Memory B cell (primary cell): Measurements from ENCODE around the gene PTPRN2.

Experiments used
- ATAC-seq: fragments of 150-1000 bp; cut with Tn5 transposase; 2 replicates; pipeline ENCODE4 v1.10.0; 2021; ENCODE audit warnings: low read depth, mild to moderate bottlenecking, moderate library complexity
- DNase-seq, 2 donors: peaks; one replicate each; pipeline ENCODE4 v3.0.0; 2022; ENCODE audit warnings: low spot score in 2 of 2
- H3K27ac Mint-ChIP-seq: one replicate; pipeline ENCODE4 v1.8.0; 2022; ENCODE audit warnings: mild to moderate bottlenecking, moderate library complexity, mixed read lengths
- H3K27me3 Mint-ChIP-seq: one replicate; pipeline ENCODE4 v1.8.0; 2022; ENCODE audit warnings: mixed read lengths
- H3K36me3 Mint-ChIP-seq: one replicate; pipeline ENCODE4 v1.8.0; 2022; ENCODE audit warnings: mild to moderate bottlenecking, mixed read lengths
- H3K4me1 Mint-ChIP-seq: one replicate; pipeline ENCODE4 v1.8.0; 2022; ENCODE audit warnings: mixed read lengths
- H3K4me3 Mint-ChIP-seq: one replicate; pipeline ENCODE4 v1.8.0; 2022; ENCODE audit warnings: mild to moderate bottlenecking, moderate library complexity, mixed read lengths
- H3K9me3 Mint-ChIP-seq: one replicate; pipeline ENCODE4 v1.8.0; 2022; ENCODE audit warnings: mixed read lengths

PTPRN2 gene

DNA sequence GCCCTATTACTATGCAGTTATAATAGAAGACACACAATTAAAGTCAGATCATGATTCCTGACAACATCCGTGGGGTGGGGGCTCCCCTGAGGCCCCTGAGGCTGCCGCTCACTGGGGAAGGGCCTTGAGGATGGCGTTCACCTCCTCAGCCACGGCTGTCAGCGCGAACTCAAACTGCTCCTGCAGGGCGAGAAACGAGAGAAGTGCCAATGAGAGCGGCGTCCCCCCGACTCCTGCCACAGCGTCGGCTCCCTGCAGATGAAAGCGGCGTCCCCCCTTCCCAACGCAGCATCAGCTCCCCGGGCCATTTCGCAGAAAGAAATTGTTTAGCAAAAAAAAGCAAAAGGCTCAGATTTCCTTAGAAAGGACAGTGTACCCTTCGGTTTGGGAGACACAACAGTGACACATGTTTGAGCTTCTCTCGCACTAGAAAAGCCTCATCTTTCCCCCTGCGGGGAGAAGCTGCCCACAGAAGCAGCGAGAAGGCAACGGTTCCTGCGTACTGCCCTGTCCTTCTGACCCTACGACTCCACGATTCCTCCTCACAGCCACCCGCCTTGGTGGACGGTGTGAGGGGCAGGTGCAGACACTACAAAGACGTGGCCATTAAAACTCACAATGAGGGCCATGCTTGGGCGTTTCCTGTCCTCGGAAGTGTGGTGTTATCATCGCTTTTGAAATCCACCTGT is 1046.9 kb downstream of the PTPRN2 start:
- no peak for DNase-seq
- Mint-ChIP-seq H3K27me3 (no peaks in the 10 kb centered on the region), H3K36me3 (peaks cover 20% of the 10 kb centered on the region), H3K4me1 (peaks cover 9% of the 10 kb centered on the region), H3K9me3 (peaks cover 5% of the 10 kb centered on the region), H3K27ac (no peak overlapping the region), H3K4me3 (no peak overlapping the region)
- no peak for ATAC-seq

DNA sequence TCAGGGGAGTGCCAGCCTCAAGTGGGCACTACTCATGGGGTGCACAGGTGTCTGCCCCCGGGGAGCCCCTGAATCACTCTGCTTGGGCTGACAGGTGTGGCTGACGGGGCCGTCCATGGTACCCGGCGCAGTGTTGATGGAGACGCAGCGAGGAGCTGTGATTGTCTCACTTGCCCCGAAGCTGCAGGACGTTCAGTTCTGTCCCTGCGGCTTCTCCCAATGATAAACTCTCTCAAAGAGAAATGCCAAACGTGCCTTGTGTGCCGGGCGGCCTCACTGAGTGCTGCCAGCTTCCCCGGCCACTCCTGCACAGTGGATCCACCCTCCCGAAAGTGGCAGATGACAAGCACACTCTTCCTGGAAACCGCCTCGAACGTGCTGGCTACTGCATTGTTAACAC is 1047.6 kb downstream of the PTPRN2 start:
- no peak overlapping the region for H3K4me3 Mint-ChIP-seq
- no peaks in the 10 kb centered on the region for H3K27me3 Mint-ChIP-seq
- no peak for ATAC-seq
- H3K9me3 Mint-ChIP-seq, result peaks cover 5% of the 10 kb centered on the region
- H3K36me3 Mint-ChIP-seq, result peaks cover 20% of the 10 kb centered on the region
- H3K4me1 Mint-ChIP-seq, result peaks cover 7% of the 10 kb centered on the region
- no peak overlapping the region for H3K27ac Mint-ChIP-seq
- DNase-seq, result no peak

DNA sequence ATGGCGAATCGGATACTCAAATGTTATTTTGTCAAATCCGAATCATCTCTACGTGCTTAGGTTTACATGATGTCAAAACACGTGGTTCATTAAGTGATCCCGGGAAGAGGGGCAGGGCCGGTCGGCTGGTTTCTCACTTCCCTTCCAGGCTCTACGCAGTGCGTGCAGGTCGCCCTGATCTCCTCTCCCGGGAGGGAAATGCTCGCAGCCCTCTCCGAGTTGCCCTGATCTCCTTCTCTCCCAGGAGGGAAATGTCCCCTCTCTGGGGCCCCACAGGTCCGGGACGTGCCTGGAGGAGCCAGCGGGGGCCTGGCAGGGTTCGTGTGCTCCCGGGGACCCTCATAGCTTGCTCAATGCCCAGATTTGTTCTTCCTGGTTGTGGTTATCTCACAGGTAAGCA is 1048.1 kb downstream of the PTPRN2 start:
- H3K36me3 Mint-ChIP-seq, result peaks cover 15% of the 10 kb centered on the region
- peaks cover 3% of the 10 kb centered on the region for H3K4me1 Mint-ChIP-seq
- DNase-seq (no peak), ATAC-seq (no peak)
- H3K9me3 Mint-ChIP-seq, result peaks cover 2% of the 10 kb centered on the region
- no peaks in the 10 kb centered on the region for H3K27me3 Mint-ChIP-seq
- no peak overlapping the region for H3K27ac Mint-ChIP-seq
- no peak overlapping the region for H3K4me3 Mint-ChIP-seq

DNA sequence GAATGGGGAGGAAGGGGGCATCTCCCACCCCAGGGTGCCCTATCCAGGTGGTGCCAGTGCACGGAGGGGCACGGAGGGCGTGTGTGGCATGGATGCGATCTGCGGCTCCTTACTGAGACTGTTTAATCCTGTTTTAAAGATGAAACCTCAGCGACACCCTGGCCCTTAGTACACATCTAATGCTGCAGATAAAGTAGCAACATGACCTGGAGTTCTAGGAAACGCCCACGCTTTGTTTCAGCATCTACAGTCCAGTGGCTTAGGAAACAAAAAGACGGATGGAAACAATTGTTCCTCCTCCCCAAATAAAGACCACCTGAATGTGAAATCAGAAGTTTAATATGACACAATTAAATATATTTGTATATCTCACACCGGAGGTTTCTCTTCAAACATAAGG is 1048.9 kb downstream of the PTPRN2 start:
- ATAC-seq (no peak), DNase-seq (no peak)
- Mint-ChIP-seq H3K36me3 (peaks cover 9% of the 10 kb centered on the region), H3K4me1 (no peaks in the 10 kb centered on the region), H3K27me3 (no peaks in the 10 kb centered on the region), H3K27ac (no peak overlapping the region), H3K9me3 (peaks cover 3% of the 10 kb centered on the region), H3K4me3 (no peak overlapping the region)

DNA sequence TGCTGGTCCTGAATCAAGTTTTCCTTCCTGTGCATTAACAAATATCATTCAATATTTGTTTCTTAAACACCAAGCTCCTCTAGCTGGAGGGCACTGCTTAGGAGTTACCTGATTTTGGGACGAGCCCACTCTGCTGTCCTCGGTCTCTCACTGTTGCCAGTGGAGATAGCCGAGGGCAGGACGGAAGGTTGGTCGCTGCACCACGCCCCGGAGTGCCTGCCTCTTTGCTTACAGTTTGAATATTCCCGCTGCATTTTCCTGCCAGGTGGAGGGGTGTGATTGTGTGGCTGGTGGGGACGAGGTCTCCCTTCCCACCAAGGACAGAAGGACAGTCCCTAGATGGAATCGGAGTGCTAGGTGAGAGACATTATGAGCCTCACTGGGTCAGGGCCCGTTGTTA is 1049.3 kb downstream of the PTPRN2 start:
- Mint-ChIP-seq H3K36me3 (peaks cover 10% of the 10 kb centered on the region), H3K27me3 (no peaks in the 10 kb centered on the region), H3K9me3 (peaks cover 5% of the 10 kb centered on the region), H3K4me1 (no peaks in the 10 kb centered on the region), H3K4me3 (no peak overlapping the region), H3K27ac (no peak overlapping the region)
- DNase-seq (no peak), ATAC-seq (no peak)

DNA sequence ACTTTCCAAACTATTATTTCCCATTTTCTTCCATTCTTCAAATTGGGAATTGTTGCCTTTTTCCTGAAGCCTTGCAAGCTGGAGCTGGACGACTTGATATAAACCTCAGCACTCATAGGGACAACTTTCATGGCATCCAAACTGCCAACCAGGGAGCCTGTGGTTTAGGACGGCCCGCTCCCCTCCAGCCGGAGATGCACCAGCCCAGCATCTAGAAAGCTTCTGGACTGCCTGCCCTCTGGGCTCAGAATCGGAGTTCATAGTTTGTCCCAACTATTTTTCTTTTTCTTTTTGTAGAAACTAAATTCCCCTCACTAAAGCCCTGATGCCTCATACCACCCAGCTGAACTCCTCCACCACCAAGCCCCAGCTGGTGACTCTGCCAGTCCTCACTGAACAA is 1050.6 kb downstream of the PTPRN2 start:
- Mint-ChIP-seq H3K27ac (no peak overlapping the region), H3K27me3 (no peaks in the 10 kb centered on the region), H3K4me3 (no peak overlapping the region), H3K36me3 (peaks cover 10% of the 10 kb centered on the region), H3K9me3 (peaks cover 12% of the 10 kb centered on the region), H3K4me1 (no peaks in the 10 kb centered on the region)
- DNase-seq, result no peak
- ATAC-seq, result no peak

DNA sequence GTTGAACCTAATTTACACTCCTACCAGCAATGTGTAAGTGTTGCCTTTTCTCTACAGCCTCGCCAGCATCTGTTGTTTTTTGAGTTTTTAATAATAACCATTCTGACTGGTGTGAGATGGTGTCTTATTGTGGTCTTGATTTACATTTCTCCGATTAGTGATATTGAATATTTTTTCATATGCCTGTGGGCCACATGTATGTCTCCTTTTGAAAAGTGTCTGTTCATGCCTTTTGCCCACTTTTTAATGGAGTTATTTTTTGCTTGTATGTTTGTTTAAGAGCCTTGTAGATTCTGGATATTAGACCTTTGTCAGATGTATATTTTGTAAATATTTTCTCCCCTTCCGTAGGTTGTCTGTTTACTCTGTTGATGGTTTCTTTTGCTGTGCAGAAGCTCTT is 1055.6 kb downstream of the PTPRN2 start:
- ATAC-seq (no peak), DNase-seq (no peak)
- Mint-ChIP-seq H3K4me3 (no peak overlapping the region), H3K27ac (no peak overlapping the region), H3K4me1 (no peaks in the 10 kb centered on the region), H3K27me3 (no peaks in the 10 kb centered on the region), H3K36me3 (peaks cover 2% of the 10 kb centered on the region), H3K9me3 (peaks cover 16% of the 10 kb centered on the region)

DNA sequence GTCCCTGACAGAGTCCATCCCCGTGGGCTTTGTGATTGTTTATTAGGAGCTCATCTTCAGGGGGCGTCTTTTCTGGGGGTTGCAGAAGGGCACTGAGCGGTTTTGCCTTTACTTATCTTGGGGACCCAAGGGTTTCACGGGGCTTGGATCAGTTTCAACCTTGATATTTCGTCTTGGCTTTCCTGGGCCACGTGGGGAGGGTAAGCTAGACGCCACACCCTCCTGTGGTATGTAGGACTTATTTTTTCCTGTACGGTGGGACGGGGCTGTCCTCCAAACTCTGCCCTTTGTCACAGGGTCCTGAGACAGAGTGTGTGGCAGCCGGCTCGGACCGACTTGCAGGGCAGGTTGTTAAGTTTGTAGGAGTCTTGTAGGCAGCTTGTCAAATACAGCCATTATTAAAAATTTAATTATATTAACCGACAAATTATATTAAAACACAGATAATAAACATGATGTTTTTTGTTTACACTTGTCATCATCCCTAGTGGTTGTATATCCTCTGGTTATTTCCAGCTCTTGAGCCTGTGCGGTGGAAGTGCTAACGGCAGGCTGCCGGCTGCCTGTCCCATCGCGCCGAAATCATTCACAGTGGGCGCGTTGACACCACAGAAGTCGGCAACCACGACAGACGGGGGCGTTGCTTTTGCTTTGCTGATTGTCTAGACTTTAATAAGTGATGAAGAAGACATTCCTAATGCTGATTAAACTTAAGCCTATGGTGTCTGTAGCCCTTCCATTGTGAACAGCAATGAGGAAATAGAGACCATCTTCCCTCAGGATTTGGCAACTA is 1057.7 kb downstream of the PTPRN2 start:
- Mint-ChIP-seq H3K27me3 (no peaks in the 10 kb centered on the region), H3K36me3 (peaks cover 2% of the 10 kb centered on the region), H3K4me1 (no peaks in the 10 kb centered on the region), H3K4me3 (no peak overlapping the region), H3K27ac (no peak overlapping the region), H3K9me3 (peaks cover 21% of the 10 kb centered on the region)
- ATAC-seq (no peak), DNase-seq (no peak)

DNA sequence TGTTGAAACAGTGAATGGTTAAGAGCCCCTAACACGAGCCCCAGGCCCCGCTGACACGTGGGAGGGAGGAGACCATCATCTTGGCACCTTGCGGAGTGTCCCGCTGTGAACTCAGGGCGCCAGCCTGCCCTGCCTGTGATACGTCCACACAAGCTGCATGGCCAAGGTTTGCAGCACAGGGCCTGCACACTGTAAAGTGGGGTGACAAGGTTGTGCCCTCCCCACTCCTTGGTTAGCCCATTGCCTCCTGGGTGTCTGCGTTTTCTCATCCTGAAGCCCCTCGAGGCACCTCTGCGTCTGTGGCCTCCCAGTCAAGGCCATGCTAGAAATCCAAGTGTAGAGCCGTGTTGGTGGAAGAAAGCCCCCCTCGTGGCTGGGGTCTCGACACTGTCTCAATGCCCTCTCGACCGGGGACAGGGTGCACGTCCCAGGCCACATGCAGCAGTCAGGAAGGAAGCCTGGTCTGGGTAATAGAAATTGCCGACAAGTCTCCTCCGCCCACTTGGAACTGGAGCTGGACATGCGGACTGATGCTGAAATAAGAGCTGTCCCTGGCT is 1058.8 kb downstream of the PTPRN2 start:
- peaks cover 2% of the 10 kb centered on the region for H3K36me3 Mint-ChIP-seq
- H3K4me3 Mint-ChIP-seq, result no peak overlapping the region
- H3K9me3 Mint-ChIP-seq, result peaks cover 21% of the 10 kb centered on the region
- ATAC-seq (no peak), DNase-seq (no peak)
- no peaks in the 10 kb centered on the region for H3K4me1 Mint-ChIP-seq
- H3K27me3 Mint-ChIP-seq, result no peaks in the 10 kb centered on the region
- no peak overlapping the region for H3K27ac Mint-ChIP-seq

DNA sequence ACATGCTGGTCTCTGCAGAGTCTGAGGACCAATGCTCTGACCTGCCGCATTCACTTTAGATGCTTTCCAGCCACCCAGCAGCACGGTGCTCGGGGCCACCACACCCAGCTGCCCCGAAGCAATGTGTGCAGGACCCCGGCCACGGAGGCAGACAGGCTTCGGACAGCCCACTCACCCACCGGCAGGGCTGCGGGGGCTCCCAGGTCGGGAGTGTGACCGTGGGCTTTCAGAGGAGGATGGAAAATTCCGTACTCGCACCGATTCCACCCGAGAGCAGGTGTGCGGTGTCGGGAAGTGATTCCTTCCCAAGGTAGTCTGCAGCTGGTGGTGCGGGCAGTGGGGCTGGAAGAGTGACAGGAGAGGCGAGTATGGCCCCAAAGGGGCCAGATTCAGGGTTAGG is 1059.9 kb downstream of the PTPRN2 start:
- Mint-ChIP-seq H3K27ac (no peak overlapping the region), H3K9me3 (peaks cover 16% of the 10 kb centered on the region), H3K27me3 (no peaks in the 10 kb centered on the region), H3K4me1 (no peaks in the 10 kb centered on the region), H3K4me3 (no peak overlapping the region), H3K36me3 (no peaks in the 10 kb centered on the region)
- no peak for DNase-seq
- no peak for ATAC-seq

DNA sequence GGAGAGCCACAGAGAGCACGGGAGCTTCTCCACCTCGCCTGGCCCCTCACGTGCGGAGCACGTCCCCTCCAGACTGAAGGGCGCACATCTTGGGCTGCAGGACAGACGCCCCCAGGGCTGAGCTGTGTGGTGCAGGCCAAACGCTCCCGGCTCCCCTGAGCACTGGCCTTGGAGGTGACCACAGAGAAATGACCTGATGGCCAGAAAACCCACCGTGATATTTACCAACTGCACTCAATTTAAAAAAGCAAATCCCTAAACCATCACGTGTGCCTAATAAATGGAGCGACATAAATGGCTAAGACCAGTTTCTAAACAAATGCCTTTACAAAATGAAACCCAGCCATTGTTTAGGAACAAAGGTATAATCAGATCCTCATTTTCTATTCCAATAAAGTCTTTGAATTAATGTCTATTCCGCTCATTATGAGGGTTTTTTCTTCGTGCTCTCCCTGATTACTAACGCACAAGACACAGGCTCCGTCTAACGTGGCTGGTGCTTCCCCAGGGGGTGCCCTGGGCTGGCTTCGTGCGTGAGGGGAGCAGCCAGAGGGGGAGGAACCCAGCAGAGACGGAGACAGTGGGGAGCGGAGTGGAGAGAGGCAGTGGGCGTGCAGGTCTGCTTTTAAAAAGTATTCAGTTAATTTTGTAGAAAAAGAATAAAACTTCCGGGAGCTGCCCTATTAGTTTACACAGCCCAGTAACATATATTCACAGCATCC is 1060.5 kb downstream of the PTPRN2 start:
- H3K36me3 Mint-ChIP-seq, result no peaks in the 10 kb centered on the region
- H3K27me3 Mint-ChIP-seq, result peaks cover 1% of the 10 kb centered on the region
- H3K9me3 Mint-ChIP-seq, result peaks cover 12% of the 10 kb centered on the region
- no peaks in the 10 kb centered on the region for H3K4me1 Mint-ChIP-seq
- ATAC-seq (no peak), DNase-seq (no peak)
- no peak overlapping the region for H3K4me3 Mint-ChIP-seq
- no peak overlapping the region for H3K27ac Mint-ChIP-seq

DNA sequence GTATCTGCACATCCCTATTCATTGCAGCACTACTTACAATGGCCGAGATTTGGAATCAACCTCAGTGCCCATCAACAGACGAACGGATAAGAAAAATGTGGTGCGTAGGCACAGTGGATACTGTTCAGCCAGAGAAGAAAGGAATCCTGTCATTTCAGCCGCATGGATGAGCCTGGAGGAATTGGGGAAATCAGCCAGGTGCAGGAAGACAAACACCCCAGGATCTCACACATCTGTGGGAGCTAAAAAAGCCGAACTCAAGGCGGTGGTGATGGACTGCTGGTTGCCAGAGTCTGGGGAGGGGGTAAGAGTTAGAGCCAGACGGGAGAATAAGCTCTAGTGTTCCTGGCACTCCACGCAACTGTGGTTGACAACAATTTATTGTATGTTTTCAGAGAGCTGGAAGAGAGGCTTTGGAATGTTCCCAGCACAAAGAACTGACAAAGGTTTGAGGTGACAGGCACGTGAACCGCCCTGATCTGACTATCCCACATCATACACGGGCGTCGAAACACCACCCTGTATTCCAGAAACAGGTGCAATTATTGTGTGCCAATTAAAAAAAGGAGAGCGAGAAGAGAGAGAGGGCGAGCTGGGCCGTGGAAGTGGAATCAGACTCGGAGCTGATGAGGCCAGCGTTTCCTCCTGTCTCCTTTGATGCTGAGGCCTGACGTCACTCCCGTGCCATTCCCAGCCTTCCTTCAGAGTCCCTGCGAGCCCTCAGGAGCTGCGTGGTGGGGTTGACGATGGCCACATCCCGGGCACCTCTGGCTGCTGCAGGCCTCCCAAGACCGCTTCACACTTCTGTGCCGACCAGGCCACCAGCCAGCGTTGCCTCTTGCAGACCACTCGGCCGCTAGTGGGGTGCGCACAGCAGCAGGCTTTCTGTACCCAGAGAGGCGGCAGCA is 1061.4 kb downstream of the PTPRN2 start:
- no peaks in the 10 kb centered on the region for H3K4me1 Mint-ChIP-seq
- ATAC-seq, result no peak
- no peak overlapping the region for H3K27ac Mint-ChIP-seq
- peaks cover 1% of the 10 kb centered on the region for H3K27me3 Mint-ChIP-seq
- H3K36me3 Mint-ChIP-seq, result no peaks in the 10 kb centered on the region
- H3K4me3 Mint-ChIP-seq, result no peak overlapping the region
- DNase-seq, result no peak
- peaks cover 7% of the 10 kb centered on the region for H3K9me3 Mint-ChIP-seq

DNA sequence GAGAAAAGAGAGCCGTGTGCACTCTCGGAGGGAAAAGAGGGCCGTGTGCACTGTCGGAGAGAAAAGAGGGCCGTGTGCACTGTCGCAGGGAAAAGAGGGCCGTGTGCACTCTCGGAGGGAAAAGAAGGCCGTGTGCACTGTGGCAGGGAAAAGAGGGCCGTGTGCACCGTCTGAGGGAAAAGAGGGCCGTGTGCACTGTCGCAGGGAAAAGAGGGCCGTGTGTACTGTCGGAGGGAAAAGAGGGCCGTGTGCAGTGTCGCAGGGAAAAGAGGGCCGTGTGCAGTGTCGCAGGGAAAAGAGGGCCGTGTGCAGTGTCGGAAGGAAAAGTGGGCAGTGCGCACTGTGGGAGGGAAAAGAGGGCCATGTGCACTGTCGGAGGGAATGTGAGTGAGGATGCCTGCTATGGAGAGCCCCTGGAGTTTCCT is 1062.1 kb downstream of the PTPRN2 start:
- H3K27me3 Mint-ChIP-seq, result peaks cover 4% of the 10 kb centered on the region
- ATAC-seq (no peak), DNase-seq (no peak)
- H3K4me3 Mint-ChIP-seq, result no peak overlapping the region
- peaks cover 7% of the 10 kb centered on the region for H3K9me3 Mint-ChIP-seq
- H3K27ac Mint-ChIP-seq, result no peak overlapping the region
- no peaks in the 10 kb centered on the region for H3K4me1 Mint-ChIP-seq
- no peaks in the 10 kb centered on the region for H3K36me3 Mint-ChIP-seq
